Activated T-cell treated with anti-CD3 and anti-CD28 coated beads for 48 hours (primary cell): ENCODE results near the gene CDH13.

Experiments used
- DNase-seq: peaks from one replicate; pipeline ENCODE4 v3.0.0-alpha.2; 2020; ENCODE audit warnings: low read depth

CDH13 gene

GRCh38 chr16:83058376-83058775 lies 431.6 kb downstream of the CDH13 start:
- no peak for DNase-seq

DNA sequence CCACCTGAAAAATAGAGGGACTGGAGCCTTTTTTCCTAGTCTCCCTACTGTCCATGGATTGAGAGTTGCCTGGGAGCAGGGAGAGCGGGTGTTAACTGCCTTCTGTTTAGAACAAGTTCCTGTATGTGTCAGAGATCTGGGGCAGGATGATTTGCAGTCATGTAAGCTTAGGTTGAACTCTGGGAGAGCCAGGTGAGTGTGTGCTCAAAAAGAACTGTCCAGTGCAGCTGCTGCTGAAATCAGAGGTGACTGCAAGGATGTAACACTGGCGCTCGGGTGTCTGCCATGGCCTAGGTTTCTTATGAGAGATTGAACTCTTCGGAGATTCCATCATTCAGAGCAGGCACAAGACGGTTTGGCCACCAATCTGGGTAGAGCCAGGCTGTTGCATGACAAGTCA lies 432.5 kb downstream of the CDH13 start:
- DNase-seq, result no peak

GRCh38 chr16:83066011-83066410 lies 439.2 kb downstream of the CDH13 start:
- no peak for DNase-seq

DNA sequence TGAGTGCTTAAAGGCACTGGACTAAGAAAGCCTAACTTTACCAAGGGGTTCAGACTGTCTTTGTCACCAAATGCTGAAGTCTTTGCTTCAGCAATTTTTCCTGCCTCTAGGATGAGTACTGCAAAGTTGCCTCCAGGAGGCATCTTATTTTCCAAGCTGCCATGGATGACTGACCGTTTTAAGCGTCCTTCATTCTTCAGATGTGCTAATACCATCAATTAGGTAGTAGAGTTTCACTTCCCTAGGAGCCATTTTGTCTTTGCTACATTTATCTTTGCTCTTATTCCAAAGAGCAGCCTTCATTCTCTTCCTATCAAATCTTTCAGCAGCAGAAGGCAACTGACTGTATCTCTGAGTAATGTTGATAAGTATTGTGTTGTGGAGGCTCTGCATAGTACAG lies 440.1 kb downstream of the CDH13 start:
- no peak for DNase-seq

DNA sequence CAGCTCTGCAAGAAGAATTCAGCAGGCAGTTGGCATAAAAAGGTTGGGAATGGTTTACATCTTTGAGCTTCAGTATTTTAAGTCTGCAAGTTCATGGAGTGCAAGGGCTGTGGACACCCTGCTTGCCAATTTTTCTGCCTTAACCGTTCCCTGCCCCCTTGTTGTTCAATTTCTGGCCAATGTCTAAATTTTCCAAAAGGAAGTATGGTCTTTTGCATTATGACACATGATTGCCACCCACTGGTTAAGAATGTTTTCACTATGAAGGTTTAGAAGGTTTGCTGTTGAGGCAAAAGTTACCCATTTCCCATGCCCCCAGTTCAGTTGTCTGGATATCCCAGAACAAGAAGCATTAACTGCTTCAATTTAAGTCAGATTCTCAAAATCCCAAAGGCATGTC lies 441.9 kb downstream of the CDH13 start:
- DNase-seq, result no peak

DNA sequence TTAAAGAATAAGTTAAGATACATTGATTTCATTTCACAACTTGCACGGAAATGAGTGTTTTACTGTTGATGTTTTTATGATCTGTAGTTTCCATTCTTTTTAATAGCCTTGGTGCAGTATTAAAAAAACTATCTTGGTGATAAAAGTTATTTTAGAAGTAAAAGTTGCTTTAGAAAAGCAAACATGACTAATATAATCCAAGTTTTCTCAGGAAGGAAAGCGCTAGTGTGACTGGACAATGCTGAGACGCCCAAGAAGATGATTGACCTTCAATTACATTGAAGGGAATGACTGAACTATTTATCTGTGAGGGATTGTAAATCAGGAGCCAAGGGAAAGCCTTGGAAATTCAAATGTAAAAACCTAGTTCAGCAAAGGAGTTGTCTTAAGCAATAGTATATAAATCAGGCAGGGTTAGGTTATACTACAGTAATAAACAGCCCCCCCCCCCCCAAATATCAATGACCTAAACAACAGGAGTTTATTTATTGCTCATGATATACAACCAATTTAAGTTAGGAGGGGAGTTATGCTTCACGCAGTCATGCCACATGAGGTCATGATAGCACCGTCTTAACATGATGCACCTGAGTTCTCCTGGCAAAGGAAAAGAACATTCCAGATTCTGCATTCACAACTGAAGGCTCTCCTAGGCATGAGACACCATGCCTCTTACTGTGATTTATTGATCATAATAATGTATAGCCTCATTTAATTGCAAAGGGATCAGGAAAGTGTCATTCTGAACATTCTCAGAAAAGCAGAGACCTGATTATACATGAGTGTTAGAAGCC lies 443.8 kb downstream of the CDH13 start:
- no peak for DNase-seq

- DNase-seq, result no peak
Measured at GRCh38 chr16:83075956-83076355, 449.2 kb downstream of the CDH13 start.

GRCh38 chr16:83083361-83083760 lies 456.6 kb downstream of the CDH13 start:
- DNase-seq, result no peak

DNA sequence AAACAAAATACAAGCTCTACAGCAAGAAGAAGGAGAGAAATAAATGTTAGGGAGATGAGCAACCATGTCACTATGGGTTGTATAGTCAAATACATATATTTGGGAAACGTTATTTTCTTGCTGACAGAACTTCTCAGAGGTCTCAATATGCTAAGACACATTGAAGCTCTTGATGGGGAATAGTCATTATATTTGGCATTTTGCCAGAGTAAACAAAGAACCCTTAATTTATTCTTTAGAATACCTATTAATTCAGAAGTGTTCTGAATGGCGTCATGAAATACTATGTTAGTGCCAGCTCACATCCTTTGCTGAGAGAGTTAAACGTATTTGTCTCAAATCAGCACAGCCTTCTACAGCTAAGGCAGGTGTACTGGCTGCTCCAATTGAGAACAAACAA lies 458.9 kb downstream of the CDH13 start:
- no peak for DNase-seq

DNA sequence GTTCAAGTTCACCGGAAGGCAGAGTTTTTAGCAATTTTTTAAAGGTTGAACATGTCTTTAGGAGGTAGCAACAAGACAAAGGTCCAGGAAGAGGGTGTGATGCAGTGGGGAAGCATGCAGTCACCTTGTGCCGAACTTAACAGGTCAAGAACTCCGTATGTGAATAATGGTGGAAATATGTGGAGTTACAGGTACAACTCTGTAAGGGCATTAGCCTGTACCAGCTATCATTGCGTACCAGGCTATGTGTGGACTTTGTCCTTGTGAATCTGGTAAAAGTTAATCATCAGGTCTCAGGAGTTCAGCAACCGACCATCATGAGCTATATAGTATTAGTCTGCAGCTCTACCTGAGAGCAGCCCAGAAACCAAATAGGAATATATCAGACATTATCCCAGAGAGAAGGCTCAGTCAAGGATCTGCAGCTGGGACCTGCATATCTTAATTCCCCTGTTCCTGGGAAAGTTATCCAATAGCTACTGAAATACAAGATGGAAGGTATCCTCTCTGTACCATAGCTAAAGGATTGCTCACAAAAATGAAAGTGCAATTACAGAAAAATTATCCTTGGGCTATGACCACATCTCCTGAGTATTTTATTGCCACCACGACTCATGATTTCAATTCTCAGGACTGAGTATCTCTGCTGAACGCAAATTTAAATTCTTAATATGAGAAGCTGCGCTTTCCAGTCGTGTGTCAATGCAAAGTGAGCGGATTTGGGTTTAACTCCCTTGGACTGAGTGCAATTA lies 469.3 kb downstream of the CDH13 start:
- no peak for DNase-seq

DNA sequence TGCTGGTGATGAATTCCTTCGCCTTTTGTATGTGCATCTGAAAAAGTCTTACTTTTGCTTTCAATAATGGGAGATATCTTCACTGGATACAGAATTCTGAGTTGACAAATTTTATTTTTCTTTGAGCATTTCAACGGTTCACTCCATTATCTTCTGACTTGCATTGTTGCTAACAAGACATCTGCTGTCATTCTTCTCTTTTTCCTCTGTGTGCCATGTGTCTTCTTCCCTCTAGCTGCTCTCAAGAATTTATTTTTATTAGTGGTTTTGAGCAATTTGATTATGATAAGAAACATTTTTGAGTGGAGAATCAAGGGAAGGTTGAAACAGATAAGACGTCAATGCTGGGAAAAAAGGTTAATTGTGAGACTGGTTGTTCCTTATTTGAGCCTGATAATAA lies 471.8 kb downstream of the CDH13 start:
- DNase-seq, result no peak

DNA sequence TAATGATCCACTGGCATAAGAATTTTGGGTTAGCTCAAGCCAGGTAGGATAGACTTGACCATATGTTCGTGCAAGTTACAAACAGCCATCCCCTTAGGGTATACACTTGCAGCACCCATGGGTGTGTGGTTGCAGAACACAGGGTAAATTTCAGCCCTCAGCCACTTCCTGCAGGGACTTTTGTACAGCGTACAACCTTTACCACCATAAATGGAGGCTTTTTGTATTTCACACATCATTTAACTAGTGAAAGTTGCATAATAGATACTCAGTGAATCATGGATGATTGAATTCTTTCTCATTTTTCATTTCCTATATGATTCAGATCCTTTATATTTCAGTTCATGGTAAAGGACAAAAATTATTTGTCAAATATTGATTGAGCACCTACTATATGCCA lies 473.9 kb downstream of the CDH13 start:
- no peak for DNase-seq

- no peak for DNase-seq
Measured at GRCh38 chr16:83102336-83102735, 475.6 kb downstream of the CDH13 start.

DNA sequence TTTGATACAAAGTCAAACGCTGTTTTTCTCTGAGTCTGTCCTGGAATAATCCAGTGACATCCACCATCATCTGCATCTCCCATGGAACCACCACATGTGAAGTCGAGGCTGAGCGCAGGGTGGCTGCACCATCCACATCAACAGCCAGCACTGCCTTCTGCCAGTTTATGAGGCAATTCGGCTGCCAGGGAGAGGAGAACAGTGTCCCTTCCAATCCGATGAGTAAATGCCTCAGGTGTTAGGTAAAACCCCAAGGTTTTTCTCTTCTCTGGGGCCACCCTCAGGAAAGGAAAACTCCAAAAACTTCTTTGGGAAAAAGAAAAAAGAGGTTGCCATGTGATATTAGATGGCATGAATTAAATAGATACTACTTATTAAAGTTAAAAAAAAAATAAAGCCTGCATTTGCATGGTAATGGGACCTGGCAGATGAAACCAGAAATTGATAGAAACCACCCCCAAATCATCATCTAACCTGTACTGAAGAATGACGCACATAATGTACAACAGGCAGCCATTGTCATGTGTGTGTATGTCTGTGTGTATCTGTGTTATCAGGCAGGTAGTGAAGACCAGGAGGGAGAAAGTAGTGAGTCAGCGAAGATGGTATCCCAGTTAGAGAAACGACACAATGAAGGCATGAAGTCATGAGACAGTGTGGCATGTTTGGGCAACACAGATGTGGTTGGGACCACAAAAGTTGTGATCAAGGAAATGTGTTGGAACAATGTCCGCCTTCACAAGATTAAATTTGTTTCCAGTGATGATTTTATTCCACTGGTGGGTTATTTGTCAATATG lies 478.7 kb downstream of the CDH13 start:
- DNase-seq, result no peak

DNA sequence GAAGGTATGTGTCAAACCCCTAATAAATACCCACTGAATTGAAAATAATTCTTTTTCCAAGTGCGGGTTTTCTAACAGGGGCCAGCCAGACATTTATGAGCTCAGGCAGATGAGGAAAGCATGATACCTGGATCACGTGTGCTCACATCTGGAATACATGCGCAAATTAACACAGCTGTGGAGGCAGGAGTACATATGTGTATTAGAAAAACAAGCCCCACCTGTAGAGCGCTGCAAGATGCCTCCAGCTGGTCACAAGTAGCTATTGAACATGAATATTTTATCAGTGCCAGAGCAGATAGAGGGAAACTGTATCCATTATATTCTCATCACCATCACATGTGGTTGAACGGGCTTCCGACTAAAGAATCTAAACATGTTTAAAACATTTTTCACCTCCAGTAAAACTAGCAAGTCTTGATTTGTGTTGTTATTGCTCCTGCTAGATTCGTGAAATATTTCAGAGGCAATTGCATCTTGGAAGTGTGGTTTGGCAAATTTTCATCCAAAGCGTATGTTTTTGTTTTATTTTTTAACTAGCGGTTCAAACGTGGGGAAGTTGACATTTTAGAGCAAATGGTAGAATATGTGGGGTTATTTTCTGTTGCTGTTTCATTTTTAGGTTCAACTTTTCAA lies 482.8 kb downstream of the CDH13 start:
- no peak for DNase-seq

- DNase-seq, result no peak
Measured at GRCh38 chr16:83110269-83110668, 483.5 kb downstream of the CDH13 start.

DNA sequence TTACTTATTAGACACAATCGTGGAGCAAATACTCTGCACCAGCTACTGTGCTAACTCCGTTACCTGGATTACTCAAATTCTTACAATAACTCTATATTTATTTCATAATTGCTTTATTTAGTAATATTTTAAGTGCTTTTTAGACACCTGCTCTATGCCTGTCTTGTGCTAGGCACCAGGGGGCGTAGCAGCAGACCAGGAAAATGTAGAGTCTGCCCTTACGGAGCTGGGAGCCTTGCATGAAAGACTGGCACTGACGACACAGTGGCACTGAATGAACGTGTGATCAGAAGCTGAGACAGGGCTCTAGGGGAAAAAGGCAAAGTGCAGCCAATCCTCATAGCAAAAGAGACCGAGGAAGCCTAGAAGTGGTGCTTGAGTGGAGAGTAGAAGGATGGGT lies 486.5 kb downstream of the CDH13 start:
- no peak for DNase-seq

DNA sequence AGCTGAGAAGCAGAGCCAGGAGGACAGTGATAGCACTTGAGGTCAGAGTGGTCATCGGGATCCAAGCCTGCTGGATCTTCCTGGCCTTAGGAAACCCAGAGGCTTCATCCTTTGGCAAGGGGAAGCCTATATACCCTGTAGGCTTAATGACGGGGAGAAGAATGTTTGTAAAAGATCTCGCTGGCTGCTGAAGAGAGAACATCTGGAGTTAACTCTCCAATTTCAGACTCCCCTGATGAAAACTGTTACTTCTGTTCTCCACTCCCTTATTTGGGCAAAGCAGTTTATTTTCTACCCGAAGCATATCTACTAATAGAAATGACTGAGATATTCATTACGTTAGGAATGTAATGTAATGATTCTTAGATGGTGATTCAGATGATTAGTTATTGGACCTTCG lies 487.0 kb downstream of the CDH13 start:
- DNase-seq, result no peak

- DNase-seq, result no peak
Measured at GRCh38 chr16:83115491-83116232, 488.9 kb downstream of the CDH13 start.

GRCh38 chr16:83116274-83116892 lies 489.6 kb downstream of the CDH13 start:
- DNase-seq, result no peak

DNA sequence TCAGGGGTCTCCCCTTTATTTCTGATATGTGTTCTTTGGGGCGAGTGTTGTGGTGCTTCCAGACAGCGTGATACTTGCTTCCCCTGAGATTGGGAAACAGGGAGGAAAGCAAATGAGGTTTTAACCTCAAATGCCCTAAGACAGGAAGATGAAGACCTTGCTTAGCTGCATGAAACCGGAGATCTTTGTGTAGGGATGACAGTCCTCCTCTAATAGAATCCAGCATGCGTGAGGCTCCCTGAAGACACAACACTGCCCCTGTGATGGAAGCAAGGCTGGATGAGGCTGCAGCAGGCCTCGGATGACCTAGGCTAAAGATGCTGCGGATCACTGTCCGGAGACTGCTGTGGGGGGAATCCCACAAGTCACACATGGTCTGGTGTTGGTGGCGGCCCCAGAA lies 491.0 kb downstream of the CDH13 start:
- no peak for DNase-seq
